Ovary (tissue), 3 donors: ENCODE results near the gene EYA2.

ENCODE experiments used
- CTCF ChIP-seq, 3 donors: fragments of 450-650 bp in 2 of 3; fragments of 200-600 bp in 1 of 3; IDR thresholded peaks; one replicate each; pipeline versions ENCODE4 v1.5.1 to v1.8.0; 2016 to 2022; ENCODE audit warnings: antibody characterized with exemption in 3 of 3, mild to moderate bottlenecking in 1 of 3
- EP300 ChIP-seq: sonication (generic); formaldehyde crosslinking; IDR thresholded peaks from one replicate; pipeline ENCODE4 v1.6.1; 2017; ENCODE audit warnings: antibody characterized with exemption
- donor health status: DM: no; HTN: no; CAD: no.

GRCh38 chr20:47222468-47223119 lies 328.0 kb downstream of the EYA2 start:
- no peak for TF ChIP-seq CTCF (IDR thresholded peaks at IDR 0.05)
- TF ChIP-seq EP300: no peak
